Left cardiac atrium (tissue), 4 donors: ENCODE results near the gene MYO10. TPM values are rescaled to one million over a fixed set of nuclear protein-coding genes. Genes with fewer than 3 reads are reported as not detected.
"Not testable (repeated sequence)": the region's sequence is repeated elsewhere in the genome, so short reads cannot be mapped to it uniquely, and the experiment has no call there.

Source experiments
- ATAC-seq, 2 donors: fragments of 200-7000 bp; cut with Tn5 transposase; one replicate each; pipeline ENCODE4 v1.9.1; 2020; ENCODE audit warnings: mild to moderate bottlenecking in 2 of 2, moderate library complexity in 2 of 2
- DNase-seq: peaks from one replicate; pipeline ENCODE4 v3.0.0-alpha.2; 2020
- intact Hi-C, 2 donors: fragments of 100-400 bp; cut with DNase I; formaldehyde crosslinking; loops; one replicate each; pipeline versions ENCODE4 v1.14.1 to v1.15.1; 2022 to 2023
- total RNA-seq, 2 donors: library from RNA; stranded (reverse); fragmentation: NEBNext Ultra II Directional; extraction: Animal tissue kit (Norgen Biotek cat#: 25700); gene quantifications; one replicate each; pipeline ENCODE4 v1.2.1, GENCODE V29; 2021
- donor health status: DM: no; HTN: yes; CAD: no.
- donor health status: DM: no; HTN: yes; CAD: no; lungs with severe emphysema.
- donor health status: DM: yes; HTN: yes; CAD: no.
- donor health status: Dilated cardiomyopathy.

The MYO10 gene
- total RNA-seq, 2 donors from 2014 or later = 3.8 to 7.7 TPM

GRCh38 chr5:16849775-16850174, 86.3 kb downstream of the MYO10 start:
- intact Hi-C loops = no loop called here
- no peak for ATAC-seq
- DNase-seq = no peak

- intact Hi-C loops = no loop called here
- DNase-seq = no peak
- no peak for ATAC-seq
Observed at GRCh38 chr5:16849181-16849580, 86.9 kb downstream of the MYO10 start.

GRCh38 chr5:16844952-16845351, 91.1 kb downstream of the MYO10 start:
- intact Hi-C loops = no loop called here
- DNase-seq = no peak
- ATAC-seq = no peak

GRCh38 chr5:16842896-16843295, 93.2 kb downstream of the MYO10 start:
- ATAC-seq (no peak), DNase-seq (no peak)
- intact Hi-C loops = no loop called here

- no peak for ATAC-seq
- DNase-seq = no peak
- intact Hi-C loops = no loop called here
Observed at GRCh38 chr5:16841416-16841815, 94.7 kb downstream of the MYO10 start.

GRCh38 chr5:16837305-16837704, 98.8 kb downstream of the MYO10 start:
- intact Hi-C loops = no loop called here
- ATAC-seq (no peak), DNase-seq (no peak)

GRCh38 chr5:16834029-16834428, 102.1 kb downstream of the MYO10 start:
- ATAC-seq (no peak), DNase-seq (no peak)
- intact Hi-C loops = no loop called here

GRCh38 chr5:16831326-16831725, 104.8 kb downstream of the MYO10 start:
- intact Hi-C loops, ATAC-seq, DNase-seq: not testable (repeated sequence)

GRCh38 chr5:16827755-16828154, 108.3 kb downstream of the MYO10 start:
- intact Hi-C loops = no loop called here
- no peak for ATAC-seq

GRCh38 chr5:16826379-16827125, 109.5 kb downstream of the MYO10 start:
- no peak for ATAC-seq
- intact Hi-C loops = no loop called here
- DNase-seq = no peak

More at GRCh38 chr5:16827755-16828154, 108.3 kb downstream of the MYO10 start:
- no peak for DNase-seq

- intact Hi-C loops = no loop called here
- ATAC-seq = no peak
Observed at GRCh38 chr5:16819522-16820167, 116.4 kb downstream of the MYO10 start.

GRCh38 chr5:16815432-16815831, 120.7 kb downstream of the MYO10 start:
- ATAC-seq (no peak), DNase-seq (no peak)
- intact Hi-C loops = no loop called here

More at GRCh38 chr5:16819522-16820167, 116.4 kb downstream of the MYO10 start:
- no peak for DNase-seq

- intact Hi-C loops = no loop called here
- ATAC-seq (no peak), DNase-seq (peak; percentile 37)
Observed at GRCh38 chr5:16812911-16813310, 123.2 kb downstream of the MYO10 start.

- ATAC-seq (no peak), DNase-seq (no peak)
- intact Hi-C loops = no loop called here
Observed at GRCh38 chr5:16812448-16812847, 123.6 kb downstream of the MYO10 start.

- DNase-seq = no peak
- peak in 1 of 2 donors; percentile 34 for ATAC-seq
- intact Hi-C loops = no loop called here
Observed at GRCh38 chr5:16810208-16810854, 125.8 kb downstream of the MYO10 start.

GRCh38 chr5:16809395-16810207, 126.5 kb downstream of the MYO10 start:
- ATAC-seq = peak; percentile 37 to 47
- intact Hi-C loops = no loop called here

GRCh38 chr5:16809010-16809394, 127.1 kb downstream of the MYO10 start:
- intact Hi-C loops = no loop called here
- ATAC-seq (no peak), DNase-seq (no peak)

More at GRCh38 chr5:16809395-16810207, 126.5 kb downstream of the MYO10 start:
- peak; percentile 30 for DNase-seq

- DNase-seq = no peak
- ATAC-seq = no peak
- intact Hi-C loops = no loop called here
Observed at GRCh38 chr5:16808021-16808420, 128.1 kb downstream of the MYO10 start.

- DNase-seq (no peak), ATAC-seq (no peak)
- intact Hi-C loops = no loop called here
Observed at GRCh38 chr5:16807547-16807864, 128.6 kb downstream of the MYO10 start.
